ENCODE data around the gene SUMO2. TPM values are rescaled to one million over a fixed set of nuclear protein-coding genes. Genes with fewer than 3 reads are reported as not detected.

The SUMO2 gene
- total and polyA plus RNA-seq, 2 of the 4 experiments (the other 2 are of a cell fraction), result 71.3 to 83.7 TPM

DNA sequence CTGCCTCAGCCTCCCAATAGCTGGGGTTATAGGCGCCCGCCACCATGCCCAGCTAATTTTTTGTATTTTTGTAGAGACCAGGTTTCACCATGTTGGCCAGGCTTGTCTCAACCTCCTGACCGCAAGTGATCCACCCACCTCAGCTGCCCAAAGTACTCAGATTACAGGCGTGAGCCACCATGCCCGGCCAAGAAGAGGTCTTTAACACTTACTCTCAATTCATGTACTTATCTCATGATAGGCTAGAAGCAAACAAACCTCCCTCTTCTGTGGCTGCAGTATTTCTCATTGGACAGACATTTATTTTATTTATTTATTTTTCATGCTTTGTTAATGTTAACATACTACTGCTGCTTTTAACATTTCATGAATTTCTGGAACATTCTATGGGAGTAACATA, 44.2 kb downstream of the SUMO2 start:
- TF ChIP-seq CHD1 (IDR thresholded peaks at IDR 0.05; ENCODE audit: low read depth, low read length) (no peak), POLR2A (IDR thresholded peaks at IDR 0.05; ENCODE audit: low read depth, low read length) (no peak), RCOR1 (IDR thresholded peaks at IDR 0.05; ENCODE audit: insufficient replicate concordance, low read length) (no peak), BHLHE40 (IDR thresholded peaks at IDR 0.05; ENCODE audit: low read depth, low read length) (no peak), SMC3 (IDR thresholded peaks at IDR 0.05; ENCODE audit: low read depth, low read length) (no peak), CEBPB (IDR thresholded peaks at IDR 0.05; ENCODE audit: low read depth, low read length) (no peak), RAD21 (IDR thresholded peaks at IDR 0.05; ENCODE audit: low read length) (no peak)
- TF ChIP-seq, protein P1, sequence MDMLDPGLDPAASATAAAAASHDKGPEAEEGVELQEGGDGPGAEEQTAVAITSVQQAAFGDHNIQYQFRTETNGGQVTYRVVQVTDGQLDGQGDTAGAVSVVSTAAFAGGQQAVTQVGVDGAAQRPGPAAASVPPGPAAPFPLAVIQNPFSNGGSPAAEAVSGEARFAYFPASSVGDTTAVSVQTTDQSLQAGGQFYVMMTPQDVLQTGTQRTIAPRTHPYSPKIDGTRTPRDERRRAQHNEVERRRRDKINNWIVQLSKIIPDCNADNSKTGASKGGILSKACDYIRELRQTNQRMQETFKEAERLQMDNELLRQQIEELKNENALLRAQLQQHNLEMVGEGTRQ (IDR thresholded peaks at IDR 0.05; ENCODE audit: low read depth, low read length), result no peak
- TF ChIP-seq, protein P2, sequence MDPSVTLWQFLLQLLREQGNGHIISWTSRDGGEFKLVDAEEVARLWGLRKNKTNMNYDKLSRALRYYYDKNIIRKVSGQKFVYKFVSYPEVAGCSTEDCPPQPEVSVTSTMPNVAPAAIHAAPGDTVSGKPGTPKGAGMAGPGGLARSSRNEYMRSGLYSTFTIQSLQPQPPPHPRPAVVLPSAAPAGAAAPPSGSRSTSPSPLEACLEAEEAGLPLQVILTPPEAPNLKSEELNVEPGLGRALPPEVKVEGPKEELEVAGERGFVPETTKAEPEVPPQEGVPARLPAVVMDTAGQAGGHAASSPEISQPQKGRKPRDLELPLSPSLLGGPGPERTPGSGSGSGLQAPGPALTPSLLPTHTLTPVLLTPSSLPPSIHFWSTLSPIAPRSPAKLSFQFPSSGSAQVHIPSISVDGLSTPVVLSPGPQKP (IDR thresholded peaks at IDR 0.05; ENCODE audit: borderline replicate concordance, low read depth, low read length), result no peak

More for the DNA sequence above, 44.2 kb downstream of the SUMO2 start:
- ATAC-seq (ENCODE audit: low read depth) (peak; percentile 78), DNase-seq (peak; percentile 37)
- H4K5ac ChIP-seq (ENCODE audit: low read depth, low read length), result no peak overlapping the region
- H3K9me3 ChIP-seq (ENCODE audit: control insufficient read depth, insufficient read depth, low read length), result no peaks in the 10 kb centered on the region
- no peak overlapping the region for H3K4me3 ChIP-seq (ENCODE audit: insufficient read depth, low read depth, low read length)
- H3K4me1 ChIP-seq (ENCODE audit: control insufficient read depth, insufficient read depth, low read length), result 0 out of 2 replicates have a peak, but pooled peaks cover 3% of the 10 kb centered on the region
- H3K27ac ChIP-seq (ENCODE audit: insufficient read depth, low read length), result no peak overlapping the region
- no peak overlapping the region for H2BK120ac ChIP-seq (ENCODE audit: low read depth, low read length)
- no peak overlapping the region for H4K8ac ChIP-seq (ENCODE audit: low read depth in 2 of 2, low read length in 2 of 2)
- dilution Hi-C loops (cut with HindIII; ENCODE audit: low sequenced_read_pairs, unreplicated experiment), result no loop called here
- no peak overlapping the region for H2BK20ac ChIP-seq (ENCODE audit: low read depth, low read length)
- BruUV-seq (replicated peaks), result no TSS peak
- POLR2A ChIA-PET (ENCODE audit: unreplicated experiment), result no interaction called here
- no peak overlapping the region for H3K14ac ChIP-seq (replicated peaks; ENCODE audit: low read depth, low read length)
- H3K36me3 ChIP-seq (ENCODE audit: control insufficient read depth, insufficient read depth, low read length), result peaks cover 28% of the 10 kb centered on the region
- H4K20me1 ChIP-seq (ENCODE audit: insufficient read depth, low read length), result no peaks in the 10 kb centered on the region
- H4K91ac ChIP-seq (ENCODE audit: insufficient read depth, low read depth, low read length), result no peak overlapping the region
- WGBS, 2 experiments (ENCODE audit: extremely low coverage in 2 of 2, insufficient read length in 1 of 2), result no CpG with 5 or more reads among the region's 5 CpGs
- no peaks in the 10 kb centered on the region for H3K27me3 ChIP-seq (ENCODE audit: control insufficient read depth, insufficient read depth, low read length)
- peaks cover 32 to 55% of the 10 kb centered on the region in 2 experiments for H3K79me1 ChIP-seq (ENCODE audit: low read depth in 1 of 2, low read length in 2 of 2)
- H3K4me2 ChIP-seq (ENCODE audit: low read depth, low read length), result no peak overlapping the region
- no peak overlapping the region for H3K9ac ChIP-seq (ENCODE audit: low read depth, low read length)
- no peak overlapping the region for H2BK15ac ChIP-seq (ENCODE audit: low read depth, low read length)
- H2BK5ac ChIP-seq (ENCODE audit: low read depth, low read length, poor library complexity, severe bottlenecking), result peak overlapping the region; percentile 24
- H3K56ac ChIP-seq (ENCODE audit: extremely low read depth, insufficient read depth, low read length), result no peak overlapping the region
- H2AK5ac ChIP-seq (ENCODE audit: low read depth, low read length), result no peak overlapping the region
- H3K18ac ChIP-seq (ENCODE audit: low read depth, low read length), result no peak overlapping the region
- no peak overlapping the region for H2AK9ac ChIP-seq (replicated peaks; ENCODE audit: low read depth, low read length, poor library complexity)
- in situ Hi-C loops (cut with MboI; ENCODE audit: low sequenced_read_pairs), result no loop called here
- CTCF ChIA-PET, result no interaction called here
- H2AFZ ChIP-seq (replicated peaks; ENCODE audit: low read length, poor library complexity), result no peak overlapping the region
- no peaks in the 10 kb centered on the region for H3K9me1 ChIP-seq (ENCODE audit: insufficient read depth, low read length)
- H3K23ac ChIP-seq (ENCODE audit: low read depth, low read length), result no peak overlapping the region
- no peak overlapping the region for H3K4ac ChIP-seq (ENCODE audit: low read depth, low read length)
- intact Hi-C loops (cut with micrococcal nuclease), result loop anchor here (2.0 kb wide), 1 partner anchor 14 kb away; no protein-coding TSS in a partner anchor

Measured in IMR-90 (cell line).